ENCODE measurements around the gene KIAA1586. TPM values are rescaled to one million over a fixed set of nuclear protein-coding genes. Genes with fewer than 3 reads are reported as not detected.

The KIAA1586 gene
- total and polyA plus RNA-seq, 9 of the 15 experiments (the other 6 are each of a cell fraction or from before 2014, with no cell fraction given): 23.4 to 43.6 (median 29.5) TPM

GRCh38 chr6:57033228-57033627, 13.3 kb upstream of the KIAA1586 start (continued):
- no peak for TF ChIP-seq MLX (CRISPR knock-in tag; conservative IDR thresholded peaks at IDR 0.05)
- TF ChIP-seq TBP (optimal IDR thresholded peaks at IDR 0.05; ENCODE audit: low read depth, low read length): no peak
- no peak for TF ChIP-seq ZNF311 (CRISPR knock-in tag; IDR thresholded peaks at IDR 0.05)
- no peak for TF ChIP-seq TAF15 (IDR thresholded peaks at IDR 0.05; ENCODE audit: low read depth, low read length)
- peak; percentile 49; the same call in 1 of the 2 replicates for TF ChIP-seq PTRF (tag; IDR thresholded peaks at IDR 0.05)
- TF ChIP-seq ZNF592 (IDR thresholded peaks at IDR 0.05): peak; percentile 72; the same call in 1 of the 2 replicates
- TF ChIP-seq SRF (CRISPR knock-in tag; IDR thresholded peaks at IDR 0.05): no peak
- no peak for TF ChIP-seq RNF2 (IDR thresholded peaks at IDR 0.05)
- TF ChIP-seq TARDBP (IDR thresholded peaks at IDR 0.05): no peak
- TF ChIP-seq DDX20 (tag; IDR thresholded peaks at IDR 0.05; ENCODE audit: low read depth): no peak
- no peak for TF ChIP-seq USF1 (CRISPR knock-in tag; IDR thresholded peaks at IDR 0.05)
- no peak for TF ChIP-seq ZNF431 (CRISPR knock-in tag; IDR thresholded peaks at IDR 0.05)
- TF ChIP-seq, protein P1, sequence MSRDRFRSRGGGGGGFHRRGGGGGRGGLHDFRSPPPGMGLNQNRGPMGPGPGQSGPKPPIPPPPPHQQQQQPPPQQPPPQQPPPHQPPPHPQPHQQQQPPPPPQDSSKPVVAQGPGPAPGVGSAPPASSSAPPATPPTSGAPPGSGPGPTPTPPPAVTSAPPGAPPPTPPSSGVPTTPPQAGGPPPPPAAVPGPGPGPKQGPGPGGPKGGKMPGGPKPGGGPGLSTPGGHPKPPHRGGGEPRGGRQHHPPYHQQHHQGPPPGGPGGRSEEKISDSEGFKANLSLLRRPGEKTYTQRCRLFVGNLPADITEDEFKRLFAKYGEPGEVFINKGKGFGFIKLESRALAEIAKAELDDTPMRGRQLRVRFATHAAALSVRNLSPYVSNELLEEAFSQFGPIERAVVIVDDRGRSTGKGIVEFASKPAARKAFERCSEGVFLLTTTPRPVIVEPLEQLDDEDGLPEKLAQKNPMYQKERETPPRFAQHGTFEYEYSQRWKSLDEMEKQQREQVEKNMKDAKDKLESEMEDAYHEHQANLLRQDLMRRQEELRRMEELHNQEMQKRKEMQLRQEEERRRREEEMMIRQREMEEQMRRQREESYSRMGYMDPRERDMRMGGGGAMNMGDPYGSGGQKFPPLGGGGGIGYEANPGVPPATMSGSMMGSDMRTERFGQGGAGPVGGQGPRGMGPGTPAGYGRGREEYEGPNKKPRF (IDR thresholded peaks at IDR 0.05; ENCODE audit: low read depth, low read length): no peak
- no peak for TF ChIP-seq FOXO4 (CRISPR knock-in tag; IDR thresholded peaks at IDR 0.05)
- TF ChIP-seq CCNT2 (IDR thresholded peaks at IDR 0.05; ENCODE audit: borderline replicate concordance, extremely low read depth, insufficient read length, low read depth, low read length): no peak
- TF ChIP-seq ADNP (tag; IDR thresholded peaks at IDR 0.05): no peak
- TF ChIP-seq, protein P2, sequence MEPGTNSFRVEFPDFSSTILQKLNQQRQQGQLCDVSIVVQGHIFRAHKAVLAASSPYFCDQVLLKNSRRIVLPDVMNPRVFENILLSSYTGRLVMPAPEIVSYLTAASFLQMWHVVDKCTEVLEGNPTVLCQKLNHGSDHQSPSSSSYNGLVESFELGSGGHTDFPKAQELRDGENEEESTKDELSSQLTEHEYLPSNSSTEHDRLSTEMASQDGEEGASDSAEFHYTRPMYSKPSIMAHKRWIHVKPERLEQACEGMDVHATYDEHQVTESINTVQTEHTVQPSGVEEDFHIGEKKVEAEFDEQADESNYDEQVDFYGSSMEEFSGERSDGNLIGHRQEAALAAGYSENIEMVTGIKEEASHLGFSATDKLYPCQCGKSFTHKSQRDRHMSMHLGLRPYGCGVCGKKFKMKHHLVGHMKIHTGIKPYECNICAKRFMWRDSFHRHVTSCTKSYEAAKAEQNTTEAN (CRISPR knock-in tag; IDR thresholded peaks at IDR 0.05): no peak
- no peak for TF ChIP-seq STAG1 (CRISPR knock-in tag; IDR thresholded peaks at IDR 0.05; ENCODE audit: borderline replicate concordance)
